Breast epithelium (tissue), 3 donors: ENCODE data around the gene DTX4.

Experiments used
- POLR2A ChIP-seq: fragments of 450-650 bp; IDR thresholded peaks from one replicate; pipeline ENCODE4 v1.6.1; 2016; ENCODE audit warnings: antibody characterized with exemption, mild to moderate bottlenecking, moderate library complexity
- POLR2AphosphoS5 ChIP-seq, 3 donors: sonication (generic); formaldehyde crosslinking; IDR thresholded peaks; one replicate each; pipeline ENCODE4 v1.6.1; 2017; ENCODE audit warnings: antibody characterized with exemption in 3 of 3
- TF ChIP-seq, protein P1 (sequence below), 3 donors: fragments of 450-650 bp; IDR thresholded peaks; one replicate each; pipeline ENCODE4 v1.5.1; 2016 to 2017; ENCODE audit warnings: antibody characterized with exemption in 3 of 3, mild to moderate bottlenecking in 3 of 3, moderate library complexity in 3 of 3

- TF ChIP-seq, protein P1, sequence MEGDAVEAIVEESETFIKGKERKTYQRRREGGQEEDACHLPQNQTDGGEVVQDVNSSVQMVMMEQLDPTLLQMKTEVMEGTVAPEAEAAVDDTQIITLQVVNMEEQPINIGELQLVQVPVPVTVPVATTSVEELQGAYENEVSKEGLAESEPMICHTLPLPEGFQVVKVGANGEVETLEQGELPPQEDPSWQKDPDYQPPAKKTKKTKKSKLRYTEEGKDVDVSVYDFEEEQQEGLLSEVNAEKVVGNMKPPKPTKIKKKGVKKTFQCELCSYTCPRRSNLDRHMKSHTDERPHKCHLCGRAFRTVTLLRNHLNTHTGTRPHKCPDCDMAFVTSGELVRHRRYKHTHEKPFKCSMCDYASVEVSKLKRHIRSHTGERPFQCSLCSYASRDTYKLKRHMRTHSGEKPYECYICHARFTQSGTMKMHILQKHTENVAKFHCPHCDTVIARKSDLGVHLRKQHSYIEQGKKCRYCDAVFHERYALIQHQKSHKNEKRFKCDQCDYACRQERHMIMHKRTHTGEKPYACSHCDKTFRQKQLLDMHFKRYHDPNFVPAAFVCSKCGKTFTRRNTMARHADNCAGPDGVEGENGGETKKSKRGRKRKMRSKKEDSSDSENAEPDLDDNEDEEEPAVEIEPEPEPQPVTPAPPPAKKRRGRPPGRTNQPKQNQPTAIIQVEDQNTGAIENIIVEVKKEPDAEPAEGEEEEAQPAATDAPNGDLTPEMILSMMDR (IDR thresholded peaks at IDR 0.05) = no peak
- TF ChIP-seq POLR2A (no peak), POLR2AphosphoS5 (IDR thresholded peaks at IDR 0.05) (no peak)
Observed at GRCh38 chr11:59199546-59200422, 27.9 kb downstream of the DTX4 start.
